Activated T-cell treated with anti-CD3 and anti-CD28 coated beads, Interleukin-2, amount 50 U/mL, for 1 hour (primary cell): ENCODE results near the gene RASGRF1.

Experiments used
- DNase-seq: peaks from one replicate; pipeline ENCODE4 v3.0.0-alpha.2; 2020

The RASGRF1 gene

DNA sequence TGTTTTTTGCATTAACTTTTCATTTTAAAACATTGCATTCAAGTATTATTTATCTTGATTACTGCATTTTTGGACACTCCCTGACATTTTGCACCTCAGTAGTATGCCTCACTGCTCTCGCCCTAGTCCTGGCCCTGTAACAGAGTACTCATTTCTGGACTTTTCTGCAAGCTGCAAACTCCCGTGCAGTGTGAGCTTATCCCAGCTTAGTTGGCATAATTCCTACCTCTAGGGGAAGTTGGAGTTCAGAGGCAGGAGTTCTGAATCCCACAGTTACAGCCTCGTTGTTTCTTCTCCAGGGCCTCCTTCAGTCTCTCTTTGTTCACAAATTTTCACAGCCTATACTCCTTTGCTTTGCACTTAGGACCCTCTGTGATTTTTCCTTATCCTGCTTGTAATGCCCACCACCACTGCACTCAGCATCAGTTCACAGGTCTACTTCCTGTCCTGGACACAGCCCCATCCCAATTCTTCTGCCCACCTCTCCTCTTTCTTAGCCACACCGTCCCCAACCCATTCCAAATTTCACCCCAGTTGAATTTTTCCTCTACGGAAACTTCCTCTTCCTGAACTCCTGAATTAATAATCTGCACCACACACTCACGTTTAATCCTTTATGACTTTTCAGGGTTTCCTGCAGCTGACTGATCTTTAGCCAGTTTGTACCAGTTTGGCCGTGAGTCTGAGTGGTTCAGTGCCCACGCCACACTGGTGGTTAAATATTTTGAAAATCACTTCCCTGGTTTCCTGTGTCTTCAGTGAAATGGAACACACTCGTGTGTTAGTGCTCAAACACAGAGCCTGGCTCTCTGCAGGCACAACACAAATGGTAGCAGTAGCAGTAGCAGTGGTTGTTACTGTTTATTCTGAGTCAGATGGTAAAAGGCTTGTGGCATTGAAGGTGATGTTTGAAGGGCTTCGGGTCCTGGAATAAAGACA lies 139.4 kb downstream of the RASGRF1 start:
- DNase-seq = no peak

DNA sequence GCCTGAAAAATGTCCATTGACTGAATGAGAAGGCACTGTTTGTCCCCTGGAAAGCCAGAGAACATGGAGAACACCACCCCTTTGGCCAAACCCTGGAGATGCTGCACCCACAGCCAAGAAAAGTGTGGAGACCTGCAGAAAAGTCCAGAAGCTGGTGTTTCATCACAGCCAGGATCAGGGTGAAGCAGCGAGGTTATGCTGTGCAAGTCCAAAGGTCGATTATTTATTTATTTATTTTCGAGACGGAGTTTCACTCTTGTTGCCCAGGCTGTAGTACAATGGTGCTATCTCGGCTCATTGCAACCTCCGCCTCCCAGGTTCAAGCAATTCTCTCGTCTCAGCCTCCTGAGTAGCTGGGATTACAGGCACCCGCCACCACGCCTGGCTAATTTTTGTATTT lies 140.2 kb downstream of the RASGRF1 start:
- no peak for DNase-seq

DNA sequence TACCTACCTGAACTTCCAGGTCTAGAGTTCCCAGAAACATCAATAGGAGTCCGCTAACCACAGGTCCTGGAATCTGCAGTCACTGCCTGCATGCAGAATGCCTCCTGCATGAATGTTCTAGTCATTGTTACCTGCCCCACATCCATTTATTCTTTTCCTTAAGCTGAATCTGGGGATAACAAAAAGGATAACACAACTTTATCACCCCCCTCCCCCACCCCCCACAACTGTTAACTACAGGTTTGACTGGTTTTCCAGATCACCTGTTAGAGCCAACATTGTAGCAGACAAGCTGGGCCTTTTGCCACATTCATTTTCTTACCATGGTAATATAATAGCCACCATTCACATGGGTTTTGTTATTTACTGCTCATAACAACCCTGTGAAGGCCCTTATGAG lies 141.1 kb downstream of the RASGRF1 start:
- no peak for DNase-seq

DNA sequence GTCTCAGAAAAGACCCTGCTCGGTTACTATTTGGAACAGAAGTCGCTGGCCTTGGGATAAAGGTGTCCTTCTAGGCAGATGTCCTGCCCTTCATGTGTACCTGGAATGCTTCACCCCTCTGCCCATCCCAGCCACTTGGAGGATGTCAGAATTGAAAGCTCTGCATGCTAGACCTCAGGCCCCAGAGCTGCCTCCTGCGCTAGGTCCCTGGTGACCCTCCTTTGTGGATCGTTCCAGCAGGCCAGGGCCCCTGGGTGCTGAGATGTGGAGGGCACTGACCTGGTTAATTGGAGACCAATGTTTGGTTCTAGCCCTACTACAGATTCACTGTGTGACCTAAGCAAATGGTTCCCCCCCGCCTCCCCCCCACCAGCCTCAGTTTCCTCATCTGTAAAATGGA lies 143.1 kb downstream of the RASGRF1 start:
- no peak for DNase-seq

DNA sequence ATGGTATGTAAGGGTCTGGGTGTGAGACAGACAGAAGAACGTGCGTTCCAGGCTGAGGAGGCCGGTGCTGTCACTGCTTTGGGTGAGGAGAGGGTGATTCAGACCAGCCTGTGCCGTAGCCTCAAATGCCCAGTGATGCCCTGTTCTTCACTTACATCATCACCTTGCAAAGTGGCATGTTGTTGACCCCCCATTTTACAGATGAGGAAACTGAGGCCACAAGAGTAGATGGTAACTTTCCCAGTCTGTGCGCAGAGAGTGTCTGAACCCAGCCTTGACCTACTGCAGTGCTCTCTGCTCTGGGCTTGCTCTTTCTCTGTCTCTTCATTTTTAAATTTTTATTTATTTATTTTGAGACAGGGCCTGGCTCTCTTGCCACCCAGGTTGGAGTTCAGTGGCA lies 144.1 kb downstream of the RASGRF1 start:
- DNase-seq = no peak

DNA sequence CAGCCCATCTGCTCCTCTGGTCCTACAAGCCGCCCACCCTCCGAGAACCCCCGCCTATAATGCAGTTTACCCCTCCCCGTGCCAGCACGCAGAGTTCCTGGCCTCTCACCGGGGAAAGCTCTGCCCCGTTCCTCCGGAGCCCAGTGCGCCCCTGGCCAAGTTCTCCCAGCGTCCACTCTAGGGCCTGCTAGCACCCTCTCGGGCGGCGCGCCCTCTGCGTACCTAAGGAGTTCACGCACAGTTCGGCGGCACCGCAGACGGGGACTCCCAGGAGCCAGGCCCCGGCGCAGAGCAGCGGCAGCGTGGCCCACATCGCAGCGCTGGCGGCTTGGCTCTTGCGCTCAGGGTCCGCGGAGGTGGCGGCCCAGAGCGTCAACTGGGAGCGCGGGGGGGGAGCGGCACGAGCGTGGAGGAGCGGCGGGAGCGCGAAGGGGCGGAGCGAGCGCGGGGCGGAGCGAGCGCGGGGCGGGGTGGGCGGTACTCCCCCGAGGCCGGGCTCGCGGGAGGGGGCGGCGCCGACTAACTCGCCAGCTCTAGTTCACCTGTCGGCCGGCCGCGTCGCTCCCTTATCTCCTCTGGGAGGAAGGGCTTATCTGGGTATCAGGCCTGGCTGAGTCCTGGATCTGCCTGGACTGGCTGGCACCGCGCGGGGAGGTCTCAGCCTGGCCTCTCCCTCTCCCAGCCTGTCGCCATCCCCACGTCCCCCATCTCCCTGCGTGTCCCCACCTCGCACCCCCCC lies 145.7 kb downstream of the RASGRF1 start, which contains the start of gene CTSH:
Gene CTSH, minus strand, starts transcription at position 378 of the 739 bp plus-strand sequence. Its CDS starts 65 bp downstream, at position 313.
- DNase-seq = peak; percentile 77

DNA sequence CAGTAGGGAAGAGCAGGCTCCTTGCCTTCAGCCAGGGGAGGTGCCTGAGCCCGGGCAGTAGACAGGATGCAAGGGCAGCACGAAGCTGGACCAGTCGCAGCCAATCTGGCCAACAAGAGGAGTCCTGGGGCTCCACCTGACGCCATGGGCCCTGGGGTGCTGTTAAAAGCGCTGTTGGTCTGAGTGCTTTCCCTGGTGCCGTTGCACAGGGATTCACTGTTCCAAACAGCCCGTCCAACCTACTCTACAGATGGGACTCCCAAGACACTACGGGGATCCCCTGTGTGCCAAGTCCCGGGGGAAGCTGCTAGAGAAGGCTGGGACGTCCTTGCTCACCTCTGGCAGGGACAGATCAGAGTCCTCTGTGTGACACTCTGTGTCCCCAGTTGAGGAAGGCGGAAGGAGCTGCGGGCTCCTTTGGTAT lies 146.4 kb downstream of the RASGRF1 start:
- DNase-seq = no peak

DNA sequence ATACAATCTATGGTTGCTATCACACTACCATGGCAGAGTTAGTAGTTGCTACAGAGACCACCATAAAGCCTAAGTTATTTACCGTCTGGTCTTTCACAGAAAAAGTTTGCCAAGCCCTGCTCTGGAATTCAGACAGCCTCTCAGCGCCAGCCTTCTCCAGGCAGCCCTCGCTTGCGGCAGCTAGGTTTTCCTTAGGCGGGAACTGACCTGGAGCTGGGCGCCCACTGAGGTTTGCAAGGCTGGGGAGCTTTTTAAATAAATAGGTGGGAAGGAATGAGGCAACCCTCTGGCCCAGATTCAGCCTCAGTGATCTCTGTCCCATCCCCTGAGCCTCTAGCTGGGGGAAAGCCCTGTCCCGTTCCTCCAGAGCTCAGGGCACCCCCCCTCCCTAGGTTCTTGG lies 146.9 kb downstream of the RASGRF1 start:
- DNase-seq = no peak

DNA sequence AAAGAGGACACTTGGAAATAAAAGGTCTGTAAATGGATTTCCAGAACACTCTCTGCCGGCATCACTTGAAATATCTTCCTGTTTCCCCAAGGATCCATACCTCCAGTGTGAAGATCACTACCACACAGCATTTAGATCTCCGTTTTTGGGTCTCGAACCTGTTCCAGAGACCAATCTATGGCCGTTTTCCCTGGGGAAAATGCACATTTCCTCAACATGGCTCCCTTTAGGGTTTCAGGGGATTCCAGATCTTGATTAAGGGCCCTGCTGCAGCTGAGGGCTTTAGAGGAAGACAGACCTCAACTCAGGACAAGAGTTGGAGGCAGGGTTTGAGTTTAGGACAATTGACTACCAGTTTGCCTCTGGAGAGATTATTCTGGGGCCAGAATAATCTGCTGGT lies 147.8 kb downstream of the RASGRF1 start:
- DNase-seq = no peak

DNA sequence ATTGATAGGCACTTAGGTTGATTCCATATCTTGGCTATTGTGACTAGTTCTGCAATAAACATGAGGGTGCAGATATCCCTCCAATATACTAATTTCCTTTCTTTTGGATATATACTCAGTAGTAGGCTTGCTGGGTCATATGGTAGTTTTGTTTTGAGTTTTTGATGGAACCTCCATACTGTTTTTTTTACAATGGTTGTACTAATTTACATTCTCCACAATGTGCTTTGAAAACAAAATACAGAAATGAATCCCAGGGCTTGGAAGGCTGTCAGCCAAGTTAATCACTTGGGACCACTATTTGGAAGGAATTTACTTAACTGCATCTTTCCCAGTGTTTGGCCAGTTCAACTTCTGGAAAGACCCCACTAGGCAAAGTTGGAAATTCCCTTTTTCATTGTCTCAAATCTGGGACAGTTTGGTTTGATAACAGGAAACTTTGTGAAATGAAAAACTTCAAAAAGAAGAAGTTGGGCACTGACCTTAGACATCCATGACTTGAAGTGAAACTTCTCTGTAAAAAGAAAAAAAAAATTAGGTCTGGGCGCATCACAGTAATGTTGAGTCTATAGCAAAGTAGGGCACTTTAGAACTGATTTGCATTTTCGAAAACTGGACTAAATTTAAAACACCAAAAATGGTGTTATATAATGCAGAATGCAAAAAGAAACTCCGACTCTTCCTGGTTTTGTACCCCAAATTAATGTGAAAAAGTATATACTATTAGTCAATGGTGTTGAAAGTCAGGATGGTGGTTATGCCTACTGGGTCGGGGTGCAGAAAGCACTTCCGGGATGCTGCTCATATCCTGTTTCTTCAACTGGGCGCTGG lies 151.7 kb downstream of the RASGRF1 start:
- no peak for DNase-seq

DNA sequence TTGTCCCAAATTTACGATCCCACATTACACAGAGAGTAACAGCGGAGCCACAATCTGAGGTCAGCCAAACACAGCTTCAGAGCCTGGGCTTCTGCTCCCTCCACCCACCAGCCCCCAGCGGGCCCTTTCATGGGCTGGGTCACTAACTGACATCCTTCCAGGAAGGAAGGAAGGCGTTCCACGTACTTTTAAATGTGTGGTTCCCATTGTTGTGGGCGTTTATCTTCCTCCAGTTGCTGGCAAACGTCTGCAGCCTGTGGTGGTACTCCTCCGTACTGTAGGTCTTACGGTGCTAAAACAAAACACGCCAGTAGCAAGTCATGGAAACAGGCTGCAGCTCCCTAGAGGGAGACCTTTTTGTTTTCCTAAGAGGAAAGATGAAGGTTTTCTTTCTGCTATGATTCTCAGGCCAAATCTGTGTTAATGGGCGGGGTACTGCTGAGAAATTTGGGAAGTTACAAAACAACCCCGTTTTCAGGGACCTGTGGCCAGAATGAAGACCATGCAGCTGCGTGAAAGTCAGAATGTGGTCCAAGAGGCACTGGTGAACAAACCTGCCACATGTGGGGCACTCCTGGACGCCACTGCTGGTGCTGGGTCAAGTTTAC lies 153.3 kb downstream of the RASGRF1 start:
- DNase-seq = no peak

DNA sequence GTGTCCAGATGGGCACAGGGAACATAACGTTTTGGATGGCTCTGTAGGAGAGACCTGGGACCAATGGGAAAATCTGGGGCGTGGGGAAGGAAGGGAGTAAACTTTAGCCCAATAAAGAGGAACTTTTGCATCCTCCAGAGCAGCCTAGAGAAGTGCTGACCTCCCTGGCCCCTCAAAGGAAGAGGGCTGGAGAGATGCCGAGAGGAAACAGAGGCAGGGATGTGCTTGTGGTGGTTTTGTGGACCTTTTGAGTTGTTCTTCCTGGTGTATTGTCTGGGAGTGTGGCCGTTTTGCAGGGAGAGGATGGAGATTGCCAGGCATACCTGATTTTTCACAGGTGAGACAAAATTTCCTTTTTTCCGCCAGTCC lies 155.9 kb downstream of the RASGRF1 start:
- DNase-seq = no peak

DNA sequence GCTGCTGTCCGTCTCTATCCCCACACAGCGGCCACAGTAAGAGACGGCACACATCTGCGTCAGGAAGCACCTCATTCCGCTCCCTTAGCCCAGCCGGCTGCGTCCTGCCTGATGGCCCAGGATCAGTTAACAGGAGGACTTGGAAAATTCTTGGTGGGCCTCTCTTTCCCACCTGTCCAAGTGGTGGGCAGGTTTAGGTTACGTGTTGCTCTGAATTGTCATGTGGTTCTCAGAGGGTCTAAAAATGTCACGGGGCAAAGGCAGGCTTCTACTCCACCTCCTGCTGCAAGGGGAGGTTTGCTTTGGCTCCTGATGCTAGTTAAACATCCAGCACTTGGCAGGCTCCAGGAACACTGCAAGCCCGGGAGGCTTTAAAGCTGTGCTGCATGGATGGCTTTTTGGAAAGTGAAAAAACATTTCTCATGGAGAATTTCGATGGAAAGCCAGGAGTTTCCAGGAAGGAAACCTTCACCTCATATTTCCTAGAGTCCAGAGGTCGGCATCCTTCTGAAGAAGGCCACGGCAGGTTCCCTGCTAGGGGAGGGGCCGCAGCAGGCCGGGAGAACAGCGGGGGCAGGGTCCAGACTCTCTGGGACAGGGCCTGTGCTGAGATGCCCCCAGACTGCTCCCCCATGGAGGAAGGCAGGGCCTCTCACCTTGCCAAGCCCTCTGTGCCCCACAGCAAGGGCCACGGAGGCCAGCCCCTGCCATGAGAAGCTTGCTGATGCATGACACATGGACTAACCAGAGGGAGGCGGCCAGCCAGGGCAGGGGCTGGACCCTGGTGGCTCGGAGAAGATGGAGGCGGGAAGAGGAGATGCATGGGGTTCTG lies 156.5 kb downstream of the RASGRF1 start:
- DNase-seq = no peak

DNA sequence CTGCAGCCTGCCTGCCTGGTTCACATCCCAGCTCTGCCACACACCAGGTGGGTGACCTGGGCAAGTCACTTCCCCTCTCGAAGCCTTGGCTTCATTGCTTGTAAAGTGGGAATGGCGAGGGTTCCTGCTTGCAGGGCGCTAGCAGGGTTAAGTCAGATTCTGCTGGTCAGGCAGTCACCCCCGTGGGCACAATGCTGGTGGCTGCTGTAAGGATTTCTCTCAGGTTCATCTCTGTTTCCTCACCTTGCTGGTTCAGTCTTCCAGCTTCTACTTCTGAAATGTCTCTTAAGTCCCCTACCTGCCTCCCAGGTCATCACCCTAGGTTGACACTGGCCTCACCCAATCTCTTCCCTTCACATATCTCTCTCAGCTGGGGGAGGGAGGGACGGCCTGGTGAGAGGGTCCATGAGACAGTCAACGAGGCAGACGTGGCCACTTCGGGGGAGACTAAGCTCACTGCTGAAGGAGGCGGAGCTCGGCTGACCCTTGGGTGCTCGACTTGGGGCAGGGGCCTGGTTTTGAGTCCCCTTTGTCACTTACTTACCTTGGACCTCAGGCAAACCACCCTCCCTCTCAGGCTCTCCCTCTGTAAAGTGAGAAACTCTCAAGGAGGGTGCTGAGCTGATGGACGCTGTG lies 157.3 kb downstream of the RASGRF1 start:
- no peak for DNase-seq

DNA sequence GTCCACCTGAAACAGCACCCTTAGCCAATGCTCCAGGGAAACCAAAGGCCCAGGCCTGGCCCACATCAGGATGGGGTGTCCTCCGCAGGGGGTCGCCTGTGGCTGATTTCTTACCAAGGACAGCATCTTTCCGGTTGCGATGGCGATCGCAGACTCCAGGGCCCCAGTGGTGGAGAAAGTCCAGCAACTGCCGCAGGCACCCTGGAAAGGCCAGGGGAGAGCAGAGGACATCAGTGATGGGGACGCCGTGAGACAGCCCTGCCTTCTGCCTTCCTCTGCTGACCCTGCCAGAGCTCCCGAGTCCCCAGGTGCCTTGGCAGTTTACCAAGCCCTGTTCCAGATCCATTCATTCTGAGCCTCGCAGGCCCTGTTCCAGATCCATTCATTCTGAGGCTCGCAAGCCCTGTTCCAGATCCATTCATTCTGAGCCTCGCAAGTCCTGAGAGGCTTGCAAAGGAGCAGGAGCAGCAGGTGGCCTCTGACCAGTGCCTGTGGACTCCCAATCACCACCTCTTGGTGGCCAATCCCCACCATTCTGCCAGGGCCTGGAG lies 158.2 kb downstream of the RASGRF1 start:
- no peak for DNase-seq

DNA sequence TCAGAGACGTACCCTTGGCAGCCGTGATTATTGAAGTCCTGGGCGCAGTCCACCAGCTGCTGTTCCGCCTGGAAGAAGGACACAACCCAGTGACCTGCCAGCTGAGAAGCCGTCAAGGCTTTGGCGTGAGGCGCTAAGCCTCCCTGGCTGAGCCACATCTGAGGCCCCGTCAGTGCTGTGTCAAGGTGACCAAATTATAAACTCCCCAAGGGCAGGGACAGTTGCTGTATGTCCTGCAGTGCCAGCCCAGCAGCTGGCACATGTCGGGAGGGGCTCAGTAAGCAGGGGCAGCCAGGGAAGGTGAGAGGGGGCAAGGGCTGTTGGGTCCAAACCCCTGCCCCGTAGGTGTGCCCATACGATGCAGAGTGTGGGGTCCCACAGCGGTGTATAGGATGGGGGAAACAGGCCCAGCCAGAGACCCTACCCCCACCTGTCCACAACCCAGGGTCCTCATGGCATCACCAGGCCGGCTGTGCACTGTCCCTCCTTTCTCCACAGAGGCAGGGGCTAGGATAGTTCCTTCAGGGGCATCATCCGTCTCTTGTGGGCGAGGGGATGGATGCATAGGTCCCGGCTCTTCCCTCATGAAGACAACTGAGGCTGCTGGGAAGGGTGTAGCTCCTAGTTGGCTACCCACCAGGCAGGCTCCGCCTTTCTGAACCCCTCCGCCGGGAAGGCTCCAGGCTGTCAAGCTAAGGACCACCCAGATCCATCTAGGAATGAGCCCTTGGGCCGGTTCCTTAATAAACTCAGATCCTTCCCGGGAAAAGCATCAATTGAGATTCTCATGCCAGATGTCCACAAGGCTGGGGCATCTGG lies 158.9 kb downstream of the RASGRF1 start:
- no peak for DNase-seq

DNA sequence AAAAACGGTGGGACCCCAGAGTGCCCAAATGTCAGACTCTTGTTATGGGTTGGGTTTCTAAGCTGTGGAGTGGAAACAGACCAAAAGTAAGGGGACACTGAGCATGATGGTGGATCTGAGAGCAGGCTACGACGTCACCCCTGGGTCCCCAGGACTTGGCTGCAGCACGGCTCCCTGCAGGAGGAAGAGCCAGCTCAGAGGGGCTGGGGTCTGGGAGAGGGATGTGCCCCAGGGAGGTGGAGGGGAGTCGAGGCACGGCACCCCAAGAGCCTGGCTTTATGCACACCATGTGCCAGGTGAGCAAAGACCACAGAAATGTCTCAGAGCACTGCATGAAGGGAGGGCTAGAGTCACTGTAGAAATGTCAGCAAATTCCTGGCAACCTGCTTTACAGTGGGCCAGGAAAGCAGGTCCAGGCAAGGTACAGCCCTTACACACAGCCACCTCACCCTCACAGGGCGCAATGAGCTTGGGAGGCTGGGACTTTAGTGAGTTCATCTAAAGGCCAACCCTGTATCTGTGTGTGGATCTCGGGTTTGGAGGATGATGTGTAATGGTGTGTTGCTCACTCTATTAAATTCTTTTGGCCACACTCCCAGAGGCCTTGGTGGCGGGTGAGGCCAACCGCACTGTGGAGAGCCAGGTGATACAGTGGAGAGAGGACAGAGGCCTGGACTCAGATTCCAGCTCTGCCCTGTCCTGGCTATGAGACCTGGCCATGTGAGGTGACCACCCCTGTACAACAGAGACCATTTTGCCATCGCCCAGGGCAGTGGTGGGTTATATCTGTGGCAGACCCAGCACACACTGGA lies 159.8 kb downstream of the RASGRF1 start:
- DNase-seq = peak; percentile 18

DNA sequence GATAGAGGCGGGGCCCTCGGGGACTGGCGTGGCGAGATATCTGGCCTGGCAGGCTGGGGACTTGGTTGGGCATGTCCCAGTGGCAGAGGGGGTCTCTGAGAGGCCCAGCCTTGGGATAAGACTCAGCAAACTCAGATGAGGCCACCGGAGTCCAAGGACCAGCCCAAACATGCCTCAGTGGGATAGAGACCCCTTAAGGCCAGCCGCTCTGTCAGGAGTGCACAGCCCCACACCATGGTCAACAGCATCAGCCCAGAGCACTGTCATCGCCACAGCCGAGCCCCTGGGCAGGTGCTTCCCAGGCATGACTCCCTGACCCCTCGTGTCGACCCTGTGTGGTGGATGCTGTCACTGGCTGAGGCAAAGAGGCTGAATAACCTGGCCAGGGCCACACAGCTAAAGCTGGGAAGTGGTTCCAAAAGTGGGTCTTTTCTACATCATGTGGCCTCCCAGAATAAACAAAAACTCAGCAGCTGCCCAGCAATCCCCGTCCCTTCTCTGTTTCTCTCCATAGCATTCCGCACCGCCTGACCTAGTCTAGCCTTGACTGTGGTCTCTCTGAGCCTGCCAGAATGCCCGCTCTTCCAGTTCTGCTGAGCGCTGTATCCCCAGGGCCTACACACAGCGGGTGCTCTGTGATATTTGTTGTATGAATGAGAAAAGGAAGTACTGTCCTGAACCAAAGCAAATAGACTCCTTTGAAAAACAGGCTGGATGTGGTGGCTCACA lies 160.9 kb downstream of the RASGRF1 start:
- DNase-seq = peak; percentile 16
